Lower leg skin (tissue), 4 donors: ENCODE data around the gene TUBGCP6. TPM values are rescaled to one million over a fixed set of nuclear protein-coding genes. Genes with fewer than 3 reads are reported as not detected.

Experiments used
- DNase-seq, 2 donors: peaks; one replicate each; pipeline ENCODE4 v3.0.0-alpha.2; 2019; ENCODE audit warnings: low spot score in 2 of 2
- H3K4me3 ChIP-seq: fragments of 200-600 bp; sonication (generic); 2 replicates; pipeline ENCODE4 v1.5.1; 2017; ENCODE audit warnings: mild to moderate bottlenecking, low read depth; ENCODE audit not compliant: poor library complexity, severe bottlenecking
- POLR2A ChIP-seq, 2 donors: fragments of 450-650 bp; IDR thresholded peaks; one replicate each; pipeline ENCODE4 v1.6.1; 2016 to 2017; ENCODE audit warnings: antibody characterized with exemption in 2 of 2, mild to moderate bottlenecking in 1 of 2, moderate library complexity in 1 of 2
- WGBS, 2 donors: methylation state at CpG; one replicate each; pipeline ENCODE4 v1.1.5; 2018; 5-methylcytosine and 5-hydroxymethylcytosine counted together
- intact Hi-C: fragments of 100-400 bp; cut with DNase I; formaldehyde crosslinking; loops from one replicate; pipeline ENCODE4 v1.15.0; 2023; ENCODE audit warnings: low total_unique reads
- total RNA-seq, 4 donors: library from RNA; depleted of rRNA; stranded (reverse); fragments of >200 nt; gene quantifications; one replicate each; pipeline ENCODE4 v1.1.0, GENCODE V29; 2016
- TF ChIP-seq, protein P1 (sequence below), 3 donors: fragments of 450-650 bp; IDR thresholded peaks; one replicate each; pipeline ENCODE4 v1.5.1; 2016; ENCODE audit warnings: antibody characterized with exemption in 3 of 3, mild to moderate bottlenecking in 3 of 3, moderate library complexity in 2 of 3

The TUBGCP6 gene
- total RNA-seq, 4 donors from 2014 or later, result 37.1 to 67.0 (median 52.5) TPM

DNA sequence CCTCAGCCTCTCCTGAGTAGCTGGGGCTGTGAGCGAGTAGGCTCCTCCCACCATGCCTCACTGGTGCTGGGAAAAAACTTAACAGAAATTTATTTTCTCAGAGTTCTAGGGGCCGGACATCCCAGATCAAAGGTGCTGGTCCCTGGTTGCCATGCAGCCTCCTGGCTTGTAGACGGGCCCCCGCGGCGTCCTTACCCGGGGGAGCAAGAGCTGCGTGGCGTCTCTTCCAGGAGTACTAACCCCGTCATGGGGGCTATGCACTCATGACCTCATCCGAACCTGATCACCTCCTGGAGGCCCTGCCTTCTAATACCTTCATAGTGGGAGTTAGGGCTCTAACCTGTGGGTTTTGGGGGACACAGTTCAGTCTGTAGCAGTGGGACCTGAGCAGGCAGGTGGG is 56.5 kb downstream of the TUBGCP6 start:
- no peak for DNase-seq
- WGBS, 2 donors, result 97 to 98% methylated on average over 11 of the region's 11 CpGs

DNA sequence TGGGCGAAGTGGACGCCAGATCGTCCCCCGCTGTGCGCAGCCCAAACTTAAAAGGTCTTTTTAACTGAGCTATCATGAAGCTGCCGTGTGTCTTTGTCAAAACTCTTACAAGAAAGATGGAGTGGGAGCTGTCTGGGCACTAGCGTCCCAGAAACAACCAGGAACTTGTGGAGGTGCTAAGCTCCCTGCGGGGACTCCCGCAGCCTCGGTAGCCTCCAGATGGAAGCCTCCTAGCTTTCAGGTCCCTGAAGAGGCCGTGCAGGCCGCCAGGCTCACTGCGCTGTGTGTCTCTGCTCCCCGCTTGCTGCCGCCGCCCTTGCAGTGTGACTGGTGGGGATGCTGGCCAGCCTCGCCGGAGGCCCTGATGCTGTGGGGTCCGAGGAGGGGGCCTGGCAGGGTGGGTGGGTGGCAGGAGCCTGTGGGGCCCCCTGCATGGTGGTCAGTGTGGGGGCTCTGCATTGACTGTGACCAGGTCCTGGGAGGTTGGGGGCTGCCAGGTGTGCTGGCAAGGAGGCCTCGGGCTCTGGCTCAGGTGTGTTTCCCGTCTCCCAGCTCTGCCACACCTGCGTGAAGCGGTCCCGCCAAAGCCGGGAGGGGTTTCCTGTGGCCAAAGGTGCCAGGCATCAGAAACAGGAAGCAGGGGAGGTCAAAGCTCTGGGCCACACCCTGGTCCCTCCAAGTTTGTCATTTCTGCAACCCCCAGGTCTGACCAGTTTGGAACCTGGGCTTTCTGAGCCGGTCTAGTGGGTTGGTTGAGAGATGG is 57.9 kb downstream of the TUBGCP6 start:
- intact Hi-C loops, result loop anchor here (10.0 kb wide), 1 partner anchor 252 kb away; no protein-coding TSS in a partner anchor
- 26 to 35% methylated on average over 15 to 26 of the region's 26 CpGs for WGBS, 2 donors

More for the DNA sequence above, 56.5 kb downstream of the TUBGCP6 start:
- TF ChIP-seq POLR2A (IDR thresholded peaks at IDR 0.05), result no peak
- TF ChIP-seq, protein P1, sequence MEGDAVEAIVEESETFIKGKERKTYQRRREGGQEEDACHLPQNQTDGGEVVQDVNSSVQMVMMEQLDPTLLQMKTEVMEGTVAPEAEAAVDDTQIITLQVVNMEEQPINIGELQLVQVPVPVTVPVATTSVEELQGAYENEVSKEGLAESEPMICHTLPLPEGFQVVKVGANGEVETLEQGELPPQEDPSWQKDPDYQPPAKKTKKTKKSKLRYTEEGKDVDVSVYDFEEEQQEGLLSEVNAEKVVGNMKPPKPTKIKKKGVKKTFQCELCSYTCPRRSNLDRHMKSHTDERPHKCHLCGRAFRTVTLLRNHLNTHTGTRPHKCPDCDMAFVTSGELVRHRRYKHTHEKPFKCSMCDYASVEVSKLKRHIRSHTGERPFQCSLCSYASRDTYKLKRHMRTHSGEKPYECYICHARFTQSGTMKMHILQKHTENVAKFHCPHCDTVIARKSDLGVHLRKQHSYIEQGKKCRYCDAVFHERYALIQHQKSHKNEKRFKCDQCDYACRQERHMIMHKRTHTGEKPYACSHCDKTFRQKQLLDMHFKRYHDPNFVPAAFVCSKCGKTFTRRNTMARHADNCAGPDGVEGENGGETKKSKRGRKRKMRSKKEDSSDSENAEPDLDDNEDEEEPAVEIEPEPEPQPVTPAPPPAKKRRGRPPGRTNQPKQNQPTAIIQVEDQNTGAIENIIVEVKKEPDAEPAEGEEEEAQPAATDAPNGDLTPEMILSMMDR (IDR thresholded peaks at IDR 0.05), result no peak
- intact Hi-C loops, result loop anchor here (10.0 kb wide), 1 partner anchor 254 kb away; no protein-coding TSS in a partner anchor
- no peak overlapping the region for H3K4me3 ChIP-seq

DNA sequence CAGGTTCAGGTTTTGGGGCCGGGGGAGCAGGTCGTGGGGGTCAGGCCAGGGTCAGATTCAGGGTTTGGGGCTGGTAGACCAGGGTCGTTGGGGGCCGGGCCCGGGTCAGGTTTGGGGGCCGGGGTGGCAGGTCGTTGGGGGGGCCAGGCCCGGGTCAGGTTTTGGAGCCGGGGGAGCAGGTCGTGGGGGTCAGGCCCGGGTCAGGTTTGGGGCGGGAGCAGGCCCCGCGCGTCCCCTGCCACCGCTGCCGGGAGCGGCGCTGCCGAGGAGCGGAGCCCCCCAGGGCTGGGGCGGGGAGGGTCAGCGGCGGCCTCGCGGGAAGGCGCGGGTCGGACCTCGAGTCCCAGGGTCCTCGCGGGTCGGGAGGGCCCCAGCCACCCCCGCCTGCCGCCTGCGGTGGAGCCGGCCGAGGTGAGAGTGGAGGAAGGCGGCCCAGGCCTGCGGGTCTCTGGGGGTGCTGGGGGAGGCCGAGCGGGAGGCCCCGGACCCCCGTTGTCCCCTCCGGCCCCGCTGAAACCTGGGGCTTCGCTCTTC is 58.6 kb downstream of the TUBGCP6 start:
- DNase-seq, result no peak
- no peak for TF ChIP-seq POLR2A (IDR thresholded peaks at IDR 0.05)
- TF ChIP-seq, protein P1 (IDR thresholded peaks at IDR 0.05), result no peak
- intact Hi-C loops, result loop anchor here (10.0 kb wide), 1 partner anchor 251 kb away; no protein-coding TSS in a partner anchor
- peak overlapping the region; percentile 42 for H3K4me3 ChIP-seq
- WGBS, 2 donors, result 0 to 3% methylated on average over 11 to 24 of the region's 47 CpGs

More for the DNA sequence above, 57.9 kb downstream of the TUBGCP6 start:
- DNase-seq, result no peak
- TF ChIP-seq, protein P1 (IDR thresholded peaks at IDR 0.05), result no peak
- no peak for TF ChIP-seq POLR2A (IDR thresholded peaks at IDR 0.05)
- peak overlapping the region; percentile 42 for H3K4me3 ChIP-seq

DNA sequence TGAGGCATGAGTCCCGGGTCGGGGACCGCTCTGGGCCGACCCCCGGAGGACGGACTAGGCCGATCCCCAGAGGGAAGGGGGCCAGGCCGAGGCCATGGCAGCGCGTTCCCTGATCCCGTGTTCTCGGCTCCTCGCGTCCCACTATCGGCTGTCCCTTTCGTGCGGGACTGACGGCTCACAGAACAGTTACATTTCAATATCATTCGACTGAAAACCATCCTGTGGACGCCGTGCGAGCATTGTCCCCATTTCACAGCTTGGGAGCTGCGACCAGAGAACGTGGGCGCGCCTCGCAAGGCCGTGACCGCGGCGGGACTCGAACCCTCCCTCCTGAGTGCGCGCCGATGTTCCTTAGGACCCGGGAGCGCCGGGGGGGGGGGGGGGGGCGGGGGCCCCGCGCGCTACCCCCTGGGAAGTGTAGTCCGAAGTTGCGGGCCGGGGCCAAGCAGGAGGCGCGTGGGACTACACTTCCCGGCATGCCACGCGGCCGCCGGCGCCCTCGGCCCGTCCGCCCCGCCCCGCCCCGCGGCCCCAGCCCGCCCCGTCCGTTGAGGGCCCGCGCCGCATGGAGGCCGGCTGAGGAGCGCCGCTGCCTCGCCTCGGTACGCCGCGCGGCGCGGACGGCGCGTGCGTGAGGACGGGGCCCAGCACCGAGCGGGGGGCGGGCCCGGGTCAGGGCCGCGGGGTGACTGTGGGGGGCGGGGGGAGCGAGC is 59.3 kb downstream of the TUBGCP6 start, which contains the start of gene TRABD:
TRABD (plus strand) TSS at position 539 of the 713 bp plus-strand sequence. CDS start 7,148 bp downstream, outside the sequence.
- peak; percentile 78 to 96 for DNase-seq
- intact Hi-C loops, result loop anchor here (10.0 kb wide), 1 partner anchor 251 kb away; no protein-coding TSS in a partner anchor
- no peak for TF ChIP-seq POLR2A (IDR thresholded peaks at IDR 0.05)
- TF ChIP-seq, protein P1 (IDR thresholded peaks at IDR 0.05), result no peak
- H3K4me3 ChIP-seq, result peak within 1 kb of the TSS; percentile 42
- 1 to 4% methylated on average over 26 to 37 of the region's 90 CpGs for WGBS, 2 donors

DNA sequence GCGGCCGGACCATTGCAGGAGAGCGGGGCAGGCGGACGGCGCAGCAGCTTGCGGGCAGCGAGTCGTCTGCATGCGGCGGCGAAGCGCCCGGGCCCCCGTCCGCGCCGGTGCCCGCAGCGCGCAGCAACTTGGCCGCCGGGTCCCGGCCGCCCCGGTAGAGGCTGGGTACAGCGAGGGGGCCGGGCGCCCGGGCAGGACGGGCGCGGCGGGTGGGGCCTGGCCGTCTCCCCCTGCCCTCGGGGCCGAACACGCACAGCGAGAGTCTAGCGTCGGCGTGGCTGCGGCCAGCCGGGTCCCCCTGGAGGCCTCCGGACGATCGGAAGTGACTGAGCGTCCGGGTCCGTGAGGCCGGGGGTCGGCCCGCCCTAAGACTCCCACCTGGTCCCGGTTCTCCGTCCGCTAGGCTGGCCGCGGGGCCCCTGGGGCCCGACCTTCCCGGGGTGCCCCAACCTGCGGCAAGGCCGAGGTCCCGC is 59.9 kb downstream of the TUBGCP6 start:
- no peak for TF ChIP-seq POLR2A (IDR thresholded peaks at IDR 0.05)
- TF ChIP-seq, protein P1 (IDR thresholded peaks at IDR 0.05), result no peak
- WGBS, 2 donors, result 22 to 38% methylated on average over 27 to 42 of the region's 63 CpGs
- peak overlapping the region; percentile 14 for H3K4me3 ChIP-seq
- DNase-seq, result no peak
- intact Hi-C loops, result loop anchor here (10.0 kb wide), 1 partner anchor 250 kb away; no protein-coding TSS in a partner anchor
